Motor neuron (in vitro differentiated cells): ENCODE results near the gene IGSF3. TPM values are rescaled to one million over a fixed set of nuclear protein-coding genes. Genes with fewer than 3 reads are reported as not detected.
"Not testable (repeated sequence)": the region's sequence is repeated elsewhere in the genome, so short reads cannot be mapped to it uniquely, and the experiment has no call there.

Experiments used
- ATAC-seq, 8 experiments: fragments of 200-7000 bp; cut with Tn5 transposase; replicated peaks in 6 of 8; 2 replicates each; pipeline ENCODE4 v1.8.0; 2021; ENCODE audit warnings: mild to moderate bottlenecking in 8 of 8, moderate library complexity in 8 of 8
- H3K27ac ChIP-seq, 2 donors: fragments of 250-450 bp; sonication (Bioruptor Pico); 2 replicates each; pipeline ENCODE4 v1.9.0; 2021; ENCODE audit warnings: antibody characterized with exemption in 2 of 2, mild to moderate bottlenecking in 2 of 2, moderate library complexity in 1 of 2
- H3K4me1 ChIP-seq, 2 donors: fragments of 250-450 bp; sonication (Bioruptor Pico); replicated peaks in 1 of 2; 2 replicates each; pipeline ENCODE4 v1.6.1; 2021; ENCODE audit warnings: antibody characterized with exemption in 2 of 2, mild to moderate bottlenecking in 2 of 2, moderate library complexity in 1 of 2
- H3K4me3 ChIP-seq, 5 donors: fragments of 250-450 bp; sonication (Bioruptor Pico); 2 replicates each; pipeline ENCODE4 v1.9.0; 2021; ENCODE audit warnings: antibody characterized with exemption in 5 of 5, mild to moderate bottlenecking in 5 of 5, moderate library complexity in 4 of 5
- WGBS, 10 experiments: fragments of 450-650 bp; shearing (Covaris generic); methylation state at CpG; one replicate each; pipeline ENCODE4 v1.0.0; 2022; 5-methylcytosine and 5-hydroxymethylcytosine counted together
- in situ Hi-C, 9 experiments: fragments of 400-800 bp; cut with MboI; loops; one replicate each; pipeline ENCODE4 v1.15.0; 2021; ENCODE audit warnings: low sequenced_read_pairs in 9 of 9, low pct_unique_long_range_greater_than_20kb in 2 of 9; ENCODE audit not compliant: unreplicated experiment in 9 of 9
- total RNA-seq, 8 experiments: library from RNA; unstranded; fragments of 300-600 nt; gene quantifications; 2 replicates each; pipeline versions ENCODE4 v1.2.3 to v1.2.4, GENCODE V29; 2022

IGSF3 gene
- total RNA-seq, 8 experiments from 2014 or later, result 4.3 to 57.7 (median 32.6) TPM

GRCh38 chr1:116648325-116648724 lies 19.2 kb downstream of the IGSF3 start:
- in situ Hi-C loops, ATAC-seq, H3K27ac ChIP-seq, H3K4me3 ChIP-seq: not testable (repeated sequence)
- 46 to 89% (median 81%) methylated on average over 1 to 6 of the region's 7 CpGs; no CpG with 5 or more reads in 2 of the 10 experiments for WGBS, 10 experiments
- H3K4me1 ChIP-seq, result peaks cover 31 to 34% of the 10 kb centered on the region in 2 donors

- in situ Hi-C loops, ATAC-seq, H3K4me3 ChIP-seq: not testable (repeated sequence)
- peaks cover 37 to 43% of the 10 kb centered on the region in 2 donors for H3K4me1 ChIP-seq
- WGBS, 10 experiments, result 60 to 100% (median 94%) methylated on average over 1 to 5 of the region's 8 CpGs; no CpG with 5 or more reads in 3 of the 10 experiments
- H3K27ac ChIP-seq, result peak overlapping the region in 1 of 2 donors; percentile 67
Observed at GRCh38 chr1:116647186-116647585, 20.3 kb downstream of the IGSF3 start.

DNA sequence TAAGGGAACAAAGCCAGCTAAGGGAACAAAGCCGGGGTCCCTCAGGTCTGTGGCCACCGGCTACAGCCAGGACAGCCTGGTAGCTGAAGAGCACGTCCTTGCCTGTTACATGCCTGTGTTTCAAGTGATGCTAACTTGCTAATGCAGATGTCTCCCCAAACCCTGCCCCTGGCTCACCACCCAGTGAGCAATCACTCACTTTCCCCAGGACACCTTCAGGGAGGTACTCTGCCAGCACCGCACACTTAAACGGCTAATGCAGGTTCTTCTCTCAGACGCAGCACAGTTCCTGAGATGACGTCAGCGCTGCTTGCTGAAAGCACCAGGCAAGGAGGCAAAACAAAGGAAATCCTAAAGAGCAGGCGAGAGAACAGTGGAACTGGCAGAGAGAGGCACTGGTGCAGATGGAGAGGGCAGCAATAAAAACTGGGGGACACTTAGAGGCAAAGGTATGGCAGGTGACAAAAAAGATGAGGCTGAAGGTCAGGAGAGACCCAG lies 20.8 kb downstream of the IGSF3 start:
- Histone ChIP-seq H3K4me3 (peak overlapping the region in 2 of 5 donors; percentile 2 to 11), H3K4me1 (peaks cover 40 to 43% of the 10 kb centered on the region in 2 donors), H3K27ac (peak overlapping the region; percentile 5 to 67)
- ATAC-seq, in situ Hi-C loops: not testable (repeated sequence)
- WGBS, 10 experiments, result 27 to 100% (median 33%) methylated on average over 1 to 5 of the region's 9 CpGs; no CpG with 5 or more reads in 4 of the 10 experiments

GRCh38 chr1:116645802-116646672 lies 21.5 kb downstream of the IGSF3 start:
- ATAC-seq, in situ Hi-C loops: not testable (repeated sequence)
- peak overlapping the region in 2 of 5 donors; percentile 2 to 11 for H3K4me3 ChIP-seq

GRCh38 chr1:116644993-116645392 lies 22.5 kb downstream of the IGSF3 start:
- H3K4me3 ChIP-seq, ATAC-seq, H3K27ac ChIP-seq, in situ Hi-C loops: not testable (repeated sequence)
- WGBS, 10 experiments, result 100% methylated on average over 2 of the region's 2 CpGs; no CpG with 5 or more reads in 8 of the 10 experiments
- peaks cover 40 to 41% of the 10 kb centered on the region in 2 donors for H3K4me1 ChIP-seq

More at GRCh38 chr1:116645802-116646672, 21.5 kb downstream of the IGSF3 start:
- Histone ChIP-seq H3K4me1 (peaks cover 40 to 41% of the 10 kb centered on the region in 2 donors), H3K27ac (peak overlapping the region; percentile 5 to 67)
- WGBS, 10 experiments, result 23 to 71% (median 48%) methylated on average over 2 to 9 of the region's 16 CpGs; no CpG with 5 or more reads in 1 of the 10 experiments

GRCh38 chr1:116644096-116644495 lies 23.4 kb downstream of the IGSF3 start:
- ATAC-seq, in situ Hi-C loops, H3K4me3 ChIP-seq: not testable (repeated sequence)
- Histone ChIP-seq H3K27ac (peak overlapping the region in 1 of 2 donors; percentile 77), H3K4me1 (peaks cover 40 to 41% of the 10 kb centered on the region in 2 donors)
- WGBS, 10 experiments, result 78 to 86% (median 80%) methylated on average over 1 to 3 of the region's 5 CpGs; no CpG with 5 or more reads in 7 of the 10 experiments

GRCh38 chr1:116643281-116643751 lies 24.2 kb downstream of the IGSF3 start:
- Histone ChIP-seq H3K4me1 (peaks cover 40 to 41% of the 10 kb centered on the region in 2 donors), H3K27ac (peak overlapping the region; percentile 43 to 77)
- ATAC-seq, H3K4me3 ChIP-seq, in situ Hi-C loops: not testable (repeated sequence)
- 30 to 56% (median 40%) methylated on average over 1 to 5 of the region's 12 CpGs; no CpG with 5 or more reads in 5 of the 10 experiments for WGBS, 10 experiments

- 33 to 58% (median 45%) methylated on average over 1 to 12 of the region's 14 CpGs; no CpG with 5 or more reads in 4 of the 10 experiments for WGBS, 10 experiments
- not testable (repeated sequence) for ATAC-seq
Observed at GRCh38 chr1:116642311-116643280, 24.9 kb downstream of the IGSF3 start.

GRCh38 chr1:116637583-116637982 lies 29.9 kb downstream of the IGSF3 start:
- H3K4me1 ChIP-seq, result peaks cover 8 to 22% of the 10 kb centered on the region in 2 donors
- H3K4me3 ChIP-seq, in situ Hi-C loops, ATAC-seq, H3K27ac ChIP-seq: not testable (repeated sequence)
- WGBS, 10 experiments, result 90 to 100% (median 100%) methylated on average over 1 to 2 of the region's 2 CpGs; no CpG with 5 or more reads in 7 of the 10 experiments

More at GRCh38 chr1:116642311-116643280, 24.9 kb downstream of the IGSF3 start:
- Histone ChIP-seq H3K27ac (peak overlapping the region; percentile 43 to 77), H3K4me1 (peaks cover 41 to 48% of the 10 kb centered on the region in 2 donors)
- in situ Hi-C loops, H3K4me3 ChIP-seq: not testable (repeated sequence)

GRCh38 chr1:116636584-116636983 lies 30.9 kb downstream of the IGSF3 start:
- WGBS, 10 experiments, result 100% methylated on average over 1 of the region's 6 CpGs; no CpG with 5 or more reads in 9 of the 10 experiments
- in situ Hi-C loops, H3K27ac ChIP-seq, H3K4me3 ChIP-seq, ATAC-seq: not testable (repeated sequence)
- H3K4me1 ChIP-seq, result peaks cover 4 to 24% of the 10 kb centered on the region in 2 donors

DNA sequence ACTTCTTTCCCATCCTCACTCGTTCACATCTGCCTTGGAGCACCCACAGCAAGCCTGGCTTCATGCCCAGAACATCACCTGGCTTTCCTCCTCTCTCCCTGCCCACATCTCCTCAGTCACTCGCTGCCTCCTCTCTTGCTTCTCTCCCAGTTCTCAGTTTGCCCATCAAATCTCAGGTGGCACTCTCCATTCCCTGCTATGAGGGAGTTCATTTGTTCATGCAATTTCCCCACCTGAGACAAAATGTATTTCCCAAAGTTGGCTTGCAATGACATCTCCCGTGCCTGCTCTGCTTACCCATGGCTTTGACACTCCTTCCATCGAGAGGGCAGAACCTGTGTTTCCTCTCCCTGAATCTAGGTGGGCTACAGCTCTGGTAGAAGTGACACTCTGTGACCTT lies 33.1 kb downstream of the IGSF3 start:
- ATAC-seq, H3K27ac ChIP-seq, in situ Hi-C loops, H3K4me3 ChIP-seq: not testable (repeated sequence)
- WGBS, 10 experiments, result 0 to 100% (median 86%) methylated on average over 1 to 2 of the region's 4 CpGs; no CpG with 5 or more reads in 5 of the 10 experiments
- H3K4me1 ChIP-seq, result peaks cover 6 to 27% of the 10 kb centered on the region in 2 donors
